DMS53 treated with DMSO at 0.1 percent for 48 hours (cell line): ENCODE results near the gene RAX.

Experiments used
- DNase-seq: peaks from one replicate; lab custom pipeline; 2025; ENCODE audit not compliant: unreplicated experiment; lab: John Stamatoyannopoulos, UW

RAX gene

GRCh38 chr18:59249199-59249774 lies 24.0 kb downstream of the RAX start:
- peak; percentile 96 for DNase-seq

- DNase-seq = no peak
Observed at GRCh38 chr18:59246796-59247195, 26.5 kb downstream of the RAX start.

GRCh38 chr18:59242906-59243305 lies 30.3 kb downstream of the RAX start:
- DNase-seq = no peak

- DNase-seq = no peak
Observed at GRCh38 chr18:59239642-59240041, 33.6 kb downstream of the RAX start.

GRCh38 chr18:59238385-59238784 lies 34.9 kb downstream of the RAX start:
- no peak for DNase-seq

DNA sequence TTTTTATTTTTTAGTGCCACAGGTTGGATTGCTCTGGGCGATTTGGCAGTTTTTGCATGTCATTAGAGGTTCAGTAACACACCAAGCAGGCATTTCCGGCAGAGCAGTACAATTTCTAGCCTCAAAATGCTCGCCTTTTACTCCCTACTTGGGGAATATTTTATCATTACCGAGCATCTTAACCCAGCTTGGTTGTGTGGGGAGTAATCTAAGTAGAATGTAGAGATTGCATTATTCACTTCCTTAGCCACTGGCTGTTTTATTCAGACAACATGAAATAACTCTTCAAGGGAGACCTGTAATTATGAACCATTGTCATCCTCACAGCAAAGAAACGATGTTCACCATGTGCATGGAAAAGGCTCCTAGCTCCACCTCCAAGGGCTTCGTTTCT lies 40.2 kb downstream of the RAX start:
- DNase-seq = no peak

GRCh38 chr18:59232309-59233016 lies 40.8 kb downstream of the RAX start:
- peak; percentile 25 for DNase-seq

- DNase-seq = no peak
Observed at GRCh38 chr18:59231877-59232276, 41.4 kb downstream of the RAX start.

- no peak for DNase-seq
Observed at GRCh38 chr18:59231114-59231513, 42.1 kb downstream of the RAX start.

GRCh38 chr18:59229701-59230443 lies 43.4 kb downstream of the RAX start:
- no peak for DNase-seq

DNA sequence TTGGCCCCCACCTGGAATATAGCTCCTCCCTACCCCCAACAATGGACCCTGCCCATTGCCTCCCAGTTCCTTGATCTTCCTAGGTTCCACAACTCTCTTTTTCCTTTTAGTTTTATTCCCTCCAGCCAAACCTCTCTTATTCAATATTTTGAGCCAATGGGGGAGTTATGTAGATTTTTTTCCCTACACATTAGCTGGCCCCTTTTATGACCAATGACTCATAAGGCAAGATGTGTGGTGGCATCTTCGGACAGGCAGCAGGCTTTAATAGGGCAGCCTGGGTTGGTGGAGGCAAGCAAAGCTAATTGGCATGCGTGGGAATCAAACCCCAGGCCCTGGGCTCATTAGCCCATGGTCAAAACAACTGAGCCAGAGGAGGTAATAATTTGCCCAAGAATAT lies 44.1 kb downstream of the RAX start:
- DNase-seq = no peak

DNA sequence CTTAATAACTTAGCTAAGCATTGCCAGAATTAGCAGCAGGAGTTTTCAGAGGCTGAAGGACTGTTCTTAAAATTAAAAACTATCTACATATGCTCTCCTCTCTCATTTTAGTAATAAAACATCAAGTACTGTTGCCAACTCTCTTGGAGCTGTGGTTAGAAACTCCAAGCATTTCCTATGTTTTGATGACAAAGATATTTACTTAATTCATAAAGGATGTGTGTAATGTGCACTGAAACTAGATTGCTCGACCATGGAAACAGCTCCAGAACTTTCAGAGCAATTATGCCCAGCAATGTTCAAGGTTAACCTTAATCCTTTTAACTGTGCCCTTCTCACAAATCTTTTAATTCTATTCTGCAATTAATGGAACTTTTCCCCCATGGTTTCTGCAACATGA lies 44.9 kb downstream of the RAX start:
- DNase-seq = no peak

GRCh38 chr18:59222341-59222740 lies 50.9 kb downstream of the RAX start:
- no peak for DNase-seq

- peak; percentile 74 for DNase-seq
Observed at GRCh38 chr18:59220784-59221765, 52.2 kb downstream of the RAX start.

- DNase-seq = peak; percentile 52
Observed at GRCh38 chr18:59220164-59220783, 53.0 kb downstream of the RAX start.

DNA sequence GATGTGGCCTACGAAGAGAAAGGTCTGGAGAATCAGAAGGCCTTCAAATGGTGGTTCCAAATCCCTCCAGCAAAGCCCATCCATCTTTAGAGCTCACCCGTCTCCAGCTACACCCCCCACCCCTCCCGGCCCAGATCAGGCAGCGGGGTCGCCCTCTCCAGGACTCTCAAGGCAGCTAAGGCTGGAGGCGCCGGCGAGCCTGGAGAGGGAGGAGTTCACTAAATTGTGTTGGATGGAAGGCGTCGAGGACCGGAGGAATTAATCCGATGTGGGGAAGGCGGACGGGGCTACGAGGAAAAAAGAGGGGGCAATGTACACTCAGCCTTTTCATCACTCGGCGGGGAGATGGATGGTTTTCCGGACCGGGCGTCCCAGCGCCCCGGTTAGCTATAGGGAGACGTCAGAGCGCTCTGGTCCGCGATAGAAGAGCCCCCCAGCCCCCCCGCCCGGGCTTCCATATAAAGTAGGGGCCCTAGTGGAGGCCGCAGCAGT lies 53.5 kb downstream of the RAX start, which contains the start of gene GRP:
GRP (plus strand) TSS at position 487 of the 492 bp plus-strand sequence. CDS start 108 bp downstream, outside the sequence.
- DNase-seq = peak; percentile 35

GRCh38 chr18:59218018-59218417 lies 55.2 kb downstream of the RAX start:
- peak; percentile 53 for DNase-seq
